HG03159 (cell line): ENCODE measurements around the gene MAGOHB.
"Not testable (repeated sequence)": the region's sequence is repeated elsewhere in the genome, so short reads cannot be mapped to it uniquely, and the experiment has no call there.

Experiments used
- ATAC-seq: cut with Tn5 transposase; IDR thresholded peaks from one replicate; pipeline ENCODE4 v1.9.1; 2021; ENCODE audit warnings: mild to moderate bottlenecking, moderate library complexity; ENCODE audit not compliant: unreplicated experiment

The MAGOHB gene

DNA sequence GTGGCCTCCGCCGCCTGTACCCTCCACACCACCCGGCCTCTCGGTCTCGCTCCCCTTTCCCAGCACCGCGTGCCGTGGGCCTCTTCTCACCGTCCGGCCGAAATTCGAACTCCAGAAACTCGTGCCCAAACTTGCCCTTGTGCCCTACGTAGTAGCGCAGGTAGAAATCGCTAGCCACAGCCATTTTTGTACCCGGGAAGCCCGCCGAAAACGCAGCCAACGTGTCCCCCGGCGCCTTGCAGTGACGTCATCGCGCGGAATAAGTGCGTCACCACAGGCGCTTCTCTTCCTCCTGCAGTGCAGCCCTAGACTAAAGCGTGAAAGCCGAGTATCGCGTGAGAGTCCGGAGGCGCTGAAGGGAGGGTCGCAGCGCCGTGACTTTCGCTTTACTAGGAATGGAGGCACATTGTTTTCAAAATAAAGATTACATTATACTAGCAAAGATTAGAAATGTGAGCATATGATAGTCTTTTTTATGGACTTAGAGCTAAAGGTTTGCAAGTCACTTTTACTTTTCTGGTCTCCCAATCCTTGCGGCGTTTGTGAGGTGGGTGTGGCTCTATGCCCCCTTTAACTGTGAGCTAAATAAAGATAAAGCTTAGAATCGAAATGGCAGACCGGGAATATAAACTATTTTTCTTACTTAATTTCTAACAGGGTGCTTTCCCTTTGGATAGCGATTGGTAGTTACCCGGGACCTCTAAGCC lies at the start of gene MAGOHB:
Gene MAGOHB (minus strand): TSS at position 261 of the 707 bp plus-strand sequence. CDS start 77 bp downstream, at position 184.
- ATAC-seq, result peak; percentile 96

DNA sequence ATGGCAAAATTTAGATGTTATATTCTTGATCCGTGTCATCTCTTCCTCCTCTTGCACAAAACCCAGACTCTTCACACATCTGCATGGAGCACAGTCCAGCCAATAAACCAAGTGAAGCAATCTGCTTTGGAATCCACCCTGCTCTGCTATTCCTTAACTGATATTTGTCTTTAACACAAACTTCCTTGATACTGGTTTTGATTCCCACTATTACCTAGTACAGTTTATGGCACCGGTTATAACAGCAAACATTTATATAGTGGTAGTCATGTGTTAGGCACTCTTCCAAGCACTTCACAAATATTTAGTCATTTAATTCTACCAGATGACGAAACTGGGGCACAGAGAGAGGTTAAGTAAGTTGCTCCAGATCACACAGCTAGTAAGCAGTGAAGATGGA lies 47.9 kb upstream of the MAGOHB start:
- no peak for ATAC-seq

DNA sequence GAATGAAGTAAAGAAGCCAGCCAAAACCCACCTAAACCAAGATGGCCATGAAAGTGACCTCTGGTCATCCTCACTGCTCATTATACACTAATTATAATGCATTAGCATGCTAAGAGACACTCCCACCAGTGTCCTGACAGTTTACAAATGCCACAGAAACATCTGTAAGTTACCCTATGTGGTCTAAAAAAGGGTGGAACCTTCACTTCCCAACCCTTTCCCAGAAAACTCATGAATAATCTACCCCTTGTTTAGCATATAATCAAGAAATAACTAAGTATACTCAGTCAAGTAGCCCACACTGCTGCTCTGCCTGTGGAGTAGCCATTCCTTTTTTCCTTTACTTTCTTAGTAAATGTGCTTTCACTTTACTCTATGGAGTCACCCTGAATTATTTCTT lies 40.6 kb upstream of the MAGOHB start:
- ATAC-seq, result no peak

DNA sequence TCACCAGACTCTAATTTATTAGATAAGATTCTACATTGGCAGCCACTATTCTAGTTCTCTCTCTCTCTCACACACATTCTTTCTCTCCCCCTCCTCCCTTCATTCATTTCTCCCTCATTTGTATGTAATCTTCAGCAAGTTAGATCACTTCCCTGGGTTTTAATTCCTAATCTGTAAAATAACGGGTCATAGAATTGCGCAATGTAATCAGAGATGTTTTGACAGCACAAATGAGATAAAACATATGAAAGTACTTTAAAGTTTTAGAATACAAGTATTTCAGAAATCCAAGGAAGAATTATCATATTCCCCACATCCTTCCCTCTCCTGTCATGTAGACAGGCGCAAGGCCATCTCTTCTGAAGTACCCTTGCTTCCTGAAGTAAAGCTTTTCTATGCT lies 38.8 kb upstream of the MAGOHB start:
- ATAC-seq, result no peak

DNA sequence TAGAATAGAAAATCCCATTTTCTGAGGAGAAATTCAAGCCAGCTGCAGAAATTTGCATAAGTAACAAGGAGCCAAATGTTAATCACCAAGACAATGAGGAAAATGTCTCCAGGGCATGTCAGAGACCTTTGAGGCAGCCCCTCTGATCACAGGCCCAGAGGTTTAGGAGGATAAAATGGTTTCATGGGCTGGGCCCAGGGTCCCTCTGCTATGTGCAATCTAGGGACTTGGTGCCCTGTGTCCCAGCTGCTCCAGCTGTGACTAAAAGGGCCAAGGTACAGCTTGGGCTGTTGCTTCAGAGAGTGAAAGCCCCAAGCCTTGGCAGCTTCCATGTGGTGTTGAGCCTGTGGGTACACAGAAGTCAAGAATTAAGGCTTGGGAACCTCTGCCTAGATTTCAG lies 33.2 kb upstream of the MAGOHB start:
- not testable (repeated sequence) for ATAC-seq

DNA sequence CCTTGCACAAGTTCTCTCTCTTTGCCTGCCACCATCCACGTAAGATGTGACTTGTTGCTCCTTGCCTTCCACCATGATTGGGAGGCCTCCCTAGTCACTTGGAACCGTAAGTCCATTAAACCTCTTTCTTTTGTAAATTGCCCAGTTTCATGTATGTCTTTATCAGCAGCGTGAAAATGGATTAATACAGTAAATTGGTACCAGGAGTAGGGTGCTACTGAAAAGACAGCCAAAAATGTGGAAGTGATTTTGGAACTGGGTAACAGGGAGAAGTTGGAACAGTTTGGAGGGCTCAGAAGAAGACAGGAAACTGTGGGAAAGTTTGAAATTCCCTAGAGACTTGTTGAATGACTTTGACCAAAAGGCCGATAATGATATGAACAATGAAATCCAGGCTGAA lies 32.5 kb upstream of the MAGOHB start:
- no peak for ATAC-seq

DNA sequence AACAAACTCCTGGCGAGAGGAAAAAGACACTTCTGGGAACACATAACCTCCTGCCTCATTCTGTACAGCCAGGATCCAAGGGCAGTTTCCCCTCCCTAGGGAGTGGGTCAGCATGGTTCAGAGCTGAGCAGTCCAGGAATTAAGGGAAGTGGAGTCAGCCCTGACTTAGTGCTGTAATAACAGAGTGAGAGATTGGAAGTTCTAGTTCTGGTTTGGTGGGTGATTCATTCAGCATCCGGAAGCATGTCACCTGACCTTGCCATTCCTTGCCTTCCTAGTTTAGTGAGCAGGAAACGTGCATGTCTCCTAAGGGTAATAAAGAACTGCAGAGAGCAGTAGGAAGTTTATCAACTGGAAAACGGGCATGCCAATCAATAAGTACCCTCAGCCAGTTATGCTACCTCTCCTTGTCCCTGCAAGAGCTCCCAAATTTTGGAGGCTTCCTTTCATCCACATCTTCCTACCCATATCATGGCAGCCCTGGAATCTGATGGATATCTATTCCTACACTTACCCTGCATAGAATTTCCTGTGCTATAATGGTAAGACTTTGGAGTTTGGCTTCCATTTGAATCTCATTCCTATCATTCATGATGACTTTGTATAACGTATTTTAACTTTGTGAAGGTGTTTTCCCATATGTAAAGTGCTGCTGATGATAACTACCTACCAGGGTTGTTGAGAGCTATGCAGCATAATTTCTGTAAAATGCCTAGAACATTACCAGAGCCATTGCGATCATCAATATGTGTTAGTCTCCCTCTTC lies 28.5 kb upstream of the MAGOHB start:
- ATAC-seq, result no peak

DNA sequence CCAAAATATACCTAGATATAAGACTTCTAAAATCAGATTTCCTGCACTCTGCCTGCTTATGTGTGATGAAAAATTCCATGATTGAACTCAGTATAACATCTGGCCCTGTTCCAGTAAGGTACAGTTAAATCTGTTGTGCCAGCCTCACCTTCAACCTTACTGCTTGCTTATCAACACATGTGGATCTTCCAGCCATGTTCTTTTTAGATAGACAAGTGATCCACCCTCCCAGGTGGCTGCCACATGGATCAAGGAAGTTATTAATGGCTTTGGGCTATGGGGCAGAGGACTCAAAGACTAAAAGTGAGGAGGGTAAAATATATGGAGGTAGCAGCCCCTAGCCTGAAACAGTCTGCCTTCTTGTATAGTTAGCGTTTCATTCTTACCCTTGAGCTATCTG lies 25.3 kb upstream of the MAGOHB start:
- no peak for ATAC-seq

DNA sequence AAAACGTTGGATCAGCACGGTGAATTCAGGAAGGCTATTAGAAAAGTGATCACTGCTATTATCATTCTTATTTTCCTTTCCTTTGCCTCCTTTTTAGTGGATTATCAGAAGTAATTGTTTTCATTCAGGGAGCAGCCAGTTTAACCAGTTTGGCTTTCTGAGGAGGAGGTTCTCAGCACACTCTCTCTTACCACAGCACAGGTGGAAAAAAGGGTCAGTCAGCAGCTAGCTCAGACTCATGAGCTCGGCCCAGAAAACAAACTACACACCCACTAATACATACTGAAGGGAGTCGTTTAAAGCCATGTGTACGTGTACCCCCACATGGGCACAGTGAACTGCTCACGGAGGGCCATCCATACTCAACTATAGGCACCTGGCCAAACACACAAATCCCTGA lies 23.2 kb upstream of the MAGOHB start:
- no peak for ATAC-seq

DNA sequence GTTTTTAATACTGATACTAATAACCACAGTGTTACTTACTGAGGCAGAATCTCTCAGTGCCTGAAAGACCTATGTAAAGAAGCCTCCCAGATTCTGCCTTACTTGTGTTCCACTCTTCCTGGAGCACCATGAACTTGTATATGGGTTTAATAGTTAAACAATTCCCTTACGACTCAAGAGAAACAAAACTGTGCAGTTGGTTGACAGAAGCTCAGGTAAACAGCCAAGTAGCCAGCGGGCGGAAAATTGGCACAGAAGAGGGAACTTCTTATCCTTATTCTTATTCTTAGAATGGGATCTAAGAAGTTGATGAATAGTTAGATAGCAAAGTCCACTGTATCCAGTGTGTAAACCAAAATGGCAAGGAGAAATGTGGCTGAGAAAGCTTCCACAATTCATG lies 22.7 kb upstream of the MAGOHB start:
- ATAC-seq, result no peak

DNA sequence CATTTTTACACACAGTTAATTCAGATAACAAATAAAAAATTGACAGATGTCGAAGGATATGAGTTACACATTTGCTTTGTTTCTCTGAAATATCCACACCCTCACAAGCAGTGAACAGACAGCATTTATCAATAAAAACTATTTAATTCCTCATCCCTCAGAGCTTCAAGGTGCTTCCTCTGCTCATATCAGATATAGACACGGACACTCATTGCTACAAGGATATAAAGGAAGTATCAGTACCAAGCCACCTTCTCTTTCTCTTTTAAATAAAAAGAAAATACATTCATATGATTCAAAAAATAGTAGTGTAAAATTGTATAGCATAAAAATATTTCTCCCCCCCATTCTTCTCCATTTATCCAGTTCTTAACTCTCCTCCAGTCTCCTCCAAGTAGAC lies 21.9 kb upstream of the MAGOHB start:
- no peak for ATAC-seq

DNA sequence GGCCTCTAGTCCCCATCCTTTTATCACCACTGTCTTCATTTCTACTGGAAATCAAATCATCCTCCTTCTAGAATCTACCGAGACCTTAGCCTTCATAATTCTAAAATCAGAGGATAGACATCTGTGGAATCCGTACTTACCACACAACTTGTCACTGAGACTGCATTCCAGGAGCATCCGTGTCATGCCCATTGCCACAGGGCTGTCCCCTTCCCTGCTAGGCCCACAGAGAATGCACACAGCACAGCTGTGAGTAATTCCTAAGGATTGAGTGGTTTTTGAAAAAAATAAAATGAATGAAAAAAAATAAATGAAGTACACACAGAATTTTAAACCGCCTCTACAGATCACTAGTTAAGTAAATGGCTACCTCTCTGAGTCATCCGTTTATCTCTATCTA lies 21.0 kb upstream of the MAGOHB start:
- ATAC-seq, result no peak

DNA sequence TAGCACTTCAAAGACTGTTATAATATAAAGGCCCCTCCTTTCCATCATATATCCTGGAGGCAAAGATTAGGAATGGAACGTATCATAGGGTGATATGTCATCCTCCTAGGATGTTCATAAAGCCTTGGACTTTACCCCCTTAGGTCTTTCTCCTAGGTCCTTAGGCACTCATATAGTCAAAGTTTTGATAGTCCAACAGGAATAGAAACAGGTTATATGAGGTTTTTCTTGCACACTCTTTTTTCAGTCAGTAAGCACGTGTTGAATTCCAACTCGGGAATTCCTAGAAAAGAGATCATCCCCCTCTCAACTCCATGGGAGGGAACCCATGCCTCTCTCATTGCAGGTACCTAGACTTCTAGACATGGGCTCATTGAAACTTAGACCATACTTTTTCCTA lies 20.1 kb upstream of the MAGOHB start:
- ATAC-seq, result no peak

DNA sequence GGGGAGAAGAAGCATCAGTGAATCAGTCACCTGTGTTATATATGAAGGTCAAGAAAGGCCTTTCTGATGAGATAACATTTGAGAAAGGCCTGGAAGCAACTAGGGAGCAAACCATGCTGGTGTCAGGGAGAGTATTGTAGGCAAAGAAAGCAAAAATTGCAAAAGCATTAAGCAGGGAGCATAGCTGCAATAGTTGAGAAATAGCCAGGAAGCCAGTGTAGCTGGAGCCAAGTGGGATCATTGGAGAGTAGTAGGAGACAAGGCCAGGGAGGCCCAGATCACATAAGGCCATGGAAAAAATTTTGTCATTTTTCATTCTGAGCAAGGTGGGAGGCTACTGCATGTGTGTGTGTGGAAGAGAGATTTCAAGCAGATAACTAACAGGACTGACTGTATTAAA lies 18.8 kb upstream of the MAGOHB start:
- no peak for ATAC-seq

DNA sequence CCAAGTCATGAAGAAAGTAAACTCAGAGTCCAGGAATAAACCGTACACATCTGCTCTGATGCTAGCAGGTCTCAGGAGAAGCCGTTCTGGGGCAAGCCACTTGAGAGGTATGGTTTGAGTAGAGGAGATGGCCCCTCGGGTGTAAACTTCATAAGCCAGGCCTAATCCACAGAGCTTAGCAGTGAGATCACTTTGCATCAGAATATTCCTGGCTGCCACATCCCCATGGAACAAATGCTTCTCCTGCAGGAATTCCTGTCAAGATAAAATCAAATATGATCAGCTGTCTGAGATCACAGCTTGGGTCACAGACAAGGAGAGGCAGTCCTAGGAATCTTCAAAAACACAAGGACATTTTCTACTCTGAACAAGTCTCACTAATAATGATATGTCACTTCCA lies 11.2 kb upstream of the MAGOHB start:
- no peak for ATAC-seq

DNA sequence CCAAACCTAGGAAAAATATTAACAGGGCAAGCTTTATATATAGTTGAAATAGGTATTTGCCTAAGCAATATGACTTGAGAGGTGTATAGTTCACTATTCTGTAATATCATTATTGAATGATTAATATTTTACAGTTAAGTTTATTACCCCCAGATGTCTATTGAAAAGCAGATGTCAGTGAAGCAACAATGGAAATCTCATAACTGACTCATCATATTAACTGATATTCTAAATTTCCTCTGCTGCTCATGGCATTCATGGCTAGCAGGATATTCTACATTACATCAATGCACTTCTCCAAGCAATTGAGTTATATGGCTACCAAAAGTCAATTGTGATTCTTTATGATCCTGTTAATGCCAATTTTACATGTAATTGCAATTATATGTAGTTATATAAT lies 9.7 kb upstream of the MAGOHB start:
- no peak for ATAC-seq

DNA sequence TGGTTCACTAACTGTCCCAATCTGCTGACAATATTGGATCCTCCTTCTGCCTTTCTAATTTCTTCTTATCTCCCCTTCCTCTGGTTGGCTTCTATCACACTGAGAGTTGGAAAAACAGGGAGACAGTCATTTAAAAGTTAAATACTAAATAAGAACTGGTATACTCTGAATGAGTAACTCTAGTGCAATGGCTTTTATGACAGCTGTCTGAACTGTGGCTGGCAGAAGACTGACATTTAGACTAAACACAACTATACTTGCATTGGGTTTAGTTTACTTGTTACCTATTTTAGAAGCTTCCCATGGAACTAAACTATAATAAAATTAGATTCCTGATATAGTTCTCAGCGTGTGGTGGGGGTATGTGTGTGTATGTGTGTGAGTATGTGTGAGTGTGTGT lies 7.9 kb upstream of the MAGOHB start:
- no peak for ATAC-seq

DNA sequence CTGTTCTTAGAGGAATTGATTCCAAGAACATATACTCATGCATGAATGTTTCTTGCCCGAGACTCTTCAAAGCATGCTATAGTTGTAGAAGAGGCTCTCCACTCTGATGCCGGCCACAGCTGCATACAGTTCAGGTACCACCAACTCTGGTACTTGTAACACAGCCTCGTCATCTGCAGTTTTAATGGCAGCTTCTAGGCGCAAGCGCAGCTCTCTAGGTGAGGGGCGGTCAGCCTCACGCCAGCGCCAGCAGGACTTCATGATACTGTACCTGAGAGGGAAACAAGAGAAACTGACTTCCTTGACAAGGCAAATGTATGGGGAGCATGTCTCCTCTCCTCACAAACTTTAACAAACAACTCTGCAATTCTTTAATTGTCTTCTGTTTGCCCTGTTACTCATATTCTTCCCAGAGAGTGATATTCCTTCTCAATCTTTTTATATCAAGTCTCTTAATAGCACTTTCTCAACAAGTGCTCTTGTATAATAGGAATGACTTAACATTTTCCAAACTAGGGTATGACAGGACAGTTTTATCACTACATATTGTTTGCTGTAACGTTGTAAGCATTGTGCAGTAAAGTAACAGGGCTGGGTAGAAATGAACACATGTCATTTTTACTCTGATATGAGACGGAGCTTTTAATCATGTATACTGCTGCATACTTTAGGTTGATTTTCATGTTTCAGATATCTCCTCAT lies 6.8 kb upstream of the MAGOHB start:
- ATAC-seq, result no peak

DNA sequence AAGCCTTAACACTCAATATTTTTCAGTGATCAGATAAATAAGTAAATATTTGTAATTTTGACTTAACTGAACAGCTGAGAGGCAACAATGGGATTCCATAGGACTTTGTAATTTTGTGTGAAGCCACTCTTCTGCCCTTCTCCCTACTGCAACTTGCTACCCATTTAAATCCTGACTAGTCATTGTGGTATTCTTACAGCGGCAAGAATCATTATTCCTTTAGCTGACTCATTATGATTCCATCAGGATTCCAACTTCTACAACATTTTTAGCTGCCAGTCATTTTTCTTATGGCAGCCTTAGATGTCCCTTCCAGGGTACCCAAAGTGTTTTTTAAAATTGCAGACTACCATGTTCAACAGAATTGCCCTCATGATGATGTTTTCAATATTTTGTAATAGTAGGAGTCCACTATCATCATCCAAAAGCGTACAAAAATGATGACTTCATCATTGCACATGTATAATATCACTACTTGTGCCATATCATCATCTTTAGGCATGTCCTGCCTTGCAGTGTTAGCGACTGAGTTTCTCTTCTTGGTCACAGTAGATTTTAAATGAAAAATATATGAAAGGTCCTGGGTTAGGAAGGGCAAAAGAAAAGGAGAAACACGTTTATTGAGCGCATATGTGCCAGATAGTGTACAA lies 5.1 kb upstream of the MAGOHB start:
- no peak for ATAC-seq

DNA sequence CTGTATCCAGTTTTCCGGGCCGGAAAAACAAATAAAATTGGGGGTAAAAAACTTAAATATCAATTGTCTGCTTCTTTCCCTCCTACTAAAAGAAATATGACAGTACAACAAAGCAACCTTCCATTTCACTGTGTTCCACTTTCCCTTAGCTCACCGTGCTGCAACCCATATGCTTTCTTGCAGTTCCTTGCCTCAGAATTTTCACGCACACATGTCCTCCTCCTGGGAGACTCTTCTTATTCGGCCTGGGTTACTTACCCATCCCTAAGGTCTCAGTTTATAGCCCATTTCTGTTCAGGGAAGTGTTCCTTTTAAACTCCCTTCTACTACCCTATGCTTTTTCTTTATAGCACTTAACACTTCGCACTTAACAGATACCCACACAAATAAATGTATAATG lies 4.5 kb upstream of the MAGOHB start:
- no peak for ATAC-seq

DNA sequence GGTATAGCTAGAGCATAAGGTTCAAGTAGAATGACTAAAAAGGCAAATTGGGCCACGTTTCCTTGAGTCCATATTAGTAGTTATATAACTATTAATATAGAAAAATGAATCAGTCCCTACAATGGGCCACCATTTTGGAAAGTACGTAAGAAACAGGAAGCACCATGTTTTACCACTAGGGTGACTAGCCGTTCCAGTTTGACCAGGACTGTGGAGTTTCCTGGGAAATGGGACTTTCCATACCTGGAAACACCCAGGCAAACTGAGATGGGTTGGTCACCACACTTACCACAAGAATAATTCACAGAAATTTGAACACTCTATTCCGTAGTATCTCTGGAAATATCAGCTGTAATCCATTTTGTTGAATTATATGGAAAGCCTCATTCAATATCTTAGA lies 2.1 kb upstream of the MAGOHB start:
- no peak for ATAC-seq

DNA sequence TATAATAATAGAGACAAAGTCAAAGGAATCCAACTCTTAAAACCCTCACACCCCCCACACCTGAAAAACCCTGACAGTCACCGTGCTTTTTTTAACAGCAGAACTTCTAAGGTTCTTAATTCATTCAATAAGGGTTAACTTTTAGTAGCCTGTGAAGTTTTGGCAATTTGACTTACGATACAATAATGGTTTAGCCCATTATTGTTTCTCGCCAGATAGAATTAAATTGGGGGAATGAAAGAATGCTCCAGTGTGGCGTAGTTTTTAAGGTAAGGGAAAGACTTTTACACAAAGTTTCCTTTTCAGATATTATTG lies 604 bp upstream of the MAGOHB start:
- ATAC-seq, result peak; percentile 29
